Activated CD8-positive, alpha-beta memory T cell treated with anti-CD3 and anti-CD28 coated beads, Interleukin-2, amount 10 ng/mL, durations not matched to agents 7 days and 5 days (primary cell): ENCODE results near the gene WFDC6. TPM values are rescaled to one million over a fixed set of nuclear protein-coding genes. Genes with fewer than 3 reads are reported as not detected.

Experiments
- ATAC-seq: fragments of 150-1000 bp; cut with Tn5 transposase; one replicate; pipeline ENCODE4 v1.10.0; 2021; ENCODE audit warnings: moderate library complexity
- CTCF ChIA-PET: fragments of 350-600 bp; sonication (Branson Sonifier 250); formaldehyde crosslinking; loops from one replicate; lab custom pipeline; 2021; ENCODE audit warnings: antibody characterized with exemption; lab: Charles Lee
- DNase-seq: peaks from one replicate; pipeline ENCODE4 v3.0.0-alpha.2; 2020
- H3K27ac Mint-ChIP-seq: one replicate; pipeline ENCODE4 v1.8.0; 2021; ENCODE audit warnings: mild to moderate bottlenecking, mixed read lengths
- H3K27me3 Mint-ChIP-seq: one replicate; pipeline ENCODE4 v1.8.0; 2021; ENCODE audit warnings: mixed read lengths
- H3K36me3 Mint-ChIP-seq: one replicate; pipeline ENCODE4 v1.8.0; 2021; ENCODE audit warnings: mild to moderate bottlenecking, mixed read lengths
- H3K4me1 Mint-ChIP-seq: one replicate; pipeline ENCODE4 v1.8.0; 2021; ENCODE audit warnings: mixed read lengths
- H3K4me3 Mint-ChIP-seq: one replicate; pipeline ENCODE4 v1.8.0; 2021; ENCODE audit warnings: mild to moderate bottlenecking, moderate library complexity, mixed read lengths
- H3K9me3 Mint-ChIP-seq: one replicate; pipeline ENCODE4 v1.8.0; 2022; ENCODE audit warnings: low read depth, mixed read lengths
- total RNA-seq, 2 experiments: library from RNA; stranded (reverse); gene quantifications; one replicate each; pipeline ENCODE4 v1.2.3, GENCODE V29; 2021

The WFDC6 gene
- total RNA-seq, 2 experiments from 2014 or later, result not detected

DNA sequence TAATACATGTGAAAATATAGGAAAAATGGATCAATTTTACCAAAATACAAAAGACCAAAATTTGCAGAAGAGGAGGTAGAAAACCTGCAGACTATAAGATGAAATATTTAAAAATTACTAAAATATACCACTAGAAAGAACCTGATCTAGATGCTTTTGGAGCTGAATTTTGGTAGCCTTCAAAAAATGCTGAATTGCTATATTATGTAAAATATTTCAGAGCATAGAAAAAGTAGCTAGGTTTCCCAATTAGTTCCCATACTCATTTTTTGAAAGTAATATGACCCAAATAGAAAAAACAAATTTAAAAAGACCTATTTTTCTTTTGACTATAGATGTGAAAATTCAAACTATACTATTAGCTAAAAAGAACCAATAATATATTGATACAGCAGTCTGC, 11.5 kb upstream of the WFDC6 start:
- CTCF ChIA-PET, result interaction anchor here (0.9 to 1.0 kb wide), 2 partner anchors 34 to 220 kb away, joined by 3 to 4 read pairs; no protein-coding TSS in a partner anchor
- DNase-seq, result no peak
- Mint-ChIP-seq H3K27ac (no peak overlapping the region), H3K4me3 (no peak overlapping the region), H3K36me3 (no peaks in the 10 kb centered on the region), H3K9me3 (no peaks in the 10 kb centered on the region), H3K4me1 (no peaks in the 10 kb centered on the region), H3K27me3 (peaks cover 26% of the 10 kb centered on the region)
- no peak for ATAC-seq

- ATAC-seq, result no peak
- no peak for DNase-seq
- H3K36me3 Mint-ChIP-seq, result no peaks in the 10 kb centered on the region
- peaks cover 31% of the 10 kb centered on the region for H3K27me3 Mint-ChIP-seq
- CTCF ChIA-PET, result no interaction called here
- H3K9me3 Mint-ChIP-seq, result no peaks in the 10 kb centered on the region
- H3K4me3 Mint-ChIP-seq, result no peak overlapping the region
- no peaks in the 10 kb centered on the region for H3K4me1 Mint-ChIP-seq
- H3K27ac Mint-ChIP-seq, result no peak overlapping the region
Measured at GRCh38 chr20:45548410-45548809, 9.1 kb upstream of the WFDC6 start.

- no peak for ATAC-seq
- Mint-ChIP-seq H3K4me3 (no peak within 1 kb of the TSS), H3K9me3 (no peaks in the 10 kb centered on the region), H3K27ac (no peak within 1 kb of the TSS), H3K4me1 (no peaks in the 10 kb centered on the region), H3K36me3 (no peaks in the 10 kb centered on the region), H3K27me3 (peaks cover 35% of the 10 kb centered on the region)
- CTCF ChIA-PET, result no interaction called here
- DNase-seq, result no peak
Measured at GRCh38 chr20:45547206-45547770, 8.0 kb upstream of the WFDC6 start, which contains the start of gene EPPIN. Gene EPPIN, minus strand, starts transcription at chr20:45547401. Its CDS starts 44 bp downstream, at chr20:45547357.

- Mint-ChIP-seq H3K36me3 (no peaks in the 10 kb centered on the region), H3K4me1 (no peaks in the 10 kb centered on the region), H3K27ac (no peak overlapping the region), H3K27me3 (peaks cover 43% of the 10 kb centered on the region), H3K4me3 (no peak overlapping the region), H3K9me3 (no peaks in the 10 kb centered on the region)
- no peak for ATAC-seq
- DNase-seq, result no peak
- CTCF ChIA-PET, result no interaction called here
Measured at GRCh38 chr20:45545754-45546453, 6.6 kb upstream of the WFDC6 start.

DNA sequence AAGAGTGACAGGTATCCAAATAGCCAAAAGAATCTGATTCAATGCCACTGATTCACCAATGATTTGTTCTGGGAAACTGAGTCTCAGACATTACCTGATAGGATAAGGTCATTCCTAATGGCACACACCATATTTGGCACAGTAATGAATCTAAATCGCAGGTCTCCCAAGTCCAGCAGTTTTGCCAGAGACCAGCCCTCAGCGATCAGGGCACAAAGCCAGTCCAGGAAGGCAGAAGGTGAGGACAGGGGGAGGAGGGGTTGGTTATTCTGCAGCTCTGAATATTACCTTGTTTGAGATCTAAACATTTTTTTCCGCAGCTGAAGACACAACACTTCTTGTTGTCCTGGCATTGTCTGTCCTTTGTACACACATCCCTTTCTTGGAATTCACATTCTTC, 6.1 kb upstream of the WFDC6 start:
- no peaks in the 10 kb centered on the region for H3K9me3 Mint-ChIP-seq

GRCh38 chr20:45538209-45538799, 978 bp downstream of the WFDC6 start:
- no peak for ATAC-seq
- Mint-ChIP-seq H3K27me3 (peaks cover 36% of the 10 kb centered on the region), H3K36me3 (no peaks in the 10 kb centered on the region), H3K4me1 (no peaks in the 10 kb centered on the region), H3K4me3 (no peak overlapping the region), H3K9me3 (no peaks in the 10 kb centered on the region), H3K27ac (no peak overlapping the region)
- CTCF ChIA-PET, result no interaction called here
- DNase-seq, result no peak

More for the DNA sequence above, 6.1 kb upstream of the WFDC6 start:
- peaks cover 42% of the 10 kb centered on the region for H3K27me3 Mint-ChIP-seq
- ATAC-seq (no peak), DNase-seq (no peak)
- H3K27ac Mint-ChIP-seq, result no peak overlapping the region
- H3K4me3 Mint-ChIP-seq, result no peak overlapping the region
- no peaks in the 10 kb centered on the region for H3K36me3 Mint-ChIP-seq
- CTCF ChIA-PET, result no interaction called here
- H3K4me1 Mint-ChIP-seq, result no peaks in the 10 kb centered on the region

GRCh38 chr20:45527294-45527693, 12.0 kb downstream of the WFDC6 start:
- no peak overlapping the region for H3K4me3 Mint-ChIP-seq
- ATAC-seq (no peak), DNase-seq (no peak)
- peaks cover 47% of the 10 kb centered on the region for H3K27me3 Mint-ChIP-seq
- H3K36me3 Mint-ChIP-seq, result no peaks in the 10 kb centered on the region
- no peak overlapping the region for H3K27ac Mint-ChIP-seq
- H3K9me3 Mint-ChIP-seq, result no peaks in the 10 kb centered on the region
- no peaks in the 10 kb centered on the region for H3K4me1 Mint-ChIP-seq
- CTCF ChIA-PET, result no interaction called here

- H3K4me1 Mint-ChIP-seq, result no peaks in the 10 kb centered on the region
- ATAC-seq, result no peak
- peaks cover 45% of the 10 kb centered on the region for H3K27me3 Mint-ChIP-seq
Measured at GRCh38 chr20:45523821-45524220, 15.5 kb downstream of the WFDC6 start.

DNA sequence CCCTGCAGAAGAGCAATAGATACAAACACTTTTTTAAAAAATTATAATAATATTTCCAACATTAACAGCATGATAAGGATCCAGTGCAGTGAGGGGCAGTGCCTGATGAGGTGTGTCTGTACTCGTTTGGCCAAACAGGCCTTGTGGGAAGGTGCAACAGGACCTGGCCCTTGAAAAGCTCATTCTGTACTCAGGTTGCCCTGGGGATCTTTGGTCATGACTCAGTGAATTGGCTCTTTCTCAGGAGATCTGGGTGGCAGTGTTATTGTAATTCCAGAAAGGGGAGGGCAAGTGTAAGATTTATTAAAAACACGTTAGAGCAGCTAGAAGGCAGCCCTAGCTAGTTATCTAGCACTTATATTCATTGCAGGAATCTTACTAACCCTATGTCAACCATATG, 21.0 kb downstream of the WFDC6 start:
- ATAC-seq, result no peak
- Mint-ChIP-seq H3K4me3 (no peak overlapping the region), H3K4me1 (no peaks in the 10 kb centered on the region), H3K27ac (no peak overlapping the region), H3K36me3 (no peaks in the 10 kb centered on the region), H3K9me3 (no peaks in the 10 kb centered on the region), H3K27me3 (peaks cover 29% of the 10 kb centered on the region)
- CTCF ChIA-PET, result no interaction called here
- DNase-seq, result no peak

More at GRCh38 chr20:45523821-45524220, 15.5 kb downstream of the WFDC6 start:
- no peaks in the 10 kb centered on the region for H3K9me3 Mint-ChIP-seq
- CTCF ChIA-PET, result no interaction called here
- no peaks in the 10 kb centered on the region for H3K36me3 Mint-ChIP-seq
- no peak overlapping the region for H3K4me3 Mint-ChIP-seq
- no peak for DNase-seq
- no peak overlapping the region for H3K27ac Mint-ChIP-seq

GRCh38 chr20:45515147-45515913, 24.0 kb downstream of the WFDC6 start, which contains the start of gene SPINT3:
Gene SPINT3, minus strand, starts transcription at chr20:45515622. Its CDS starts 14 bp downstream, at chr20:45515608.
- Mint-ChIP-seq H3K27me3 (peaks cover 26% of the 10 kb centered on the region), H3K4me1 (no peaks in the 10 kb centered on the region), H3K9me3 (no peaks in the 10 kb centered on the region), H3K4me3 (no peak within 1 kb of the TSS), H3K27ac (no peak within 1 kb of the TSS), H3K36me3 (no peaks in the 10 kb centered on the region)
- CTCF ChIA-PET, result interaction anchor here (0.8 kb wide), 1 partner anchor 221 kb away, joined by 3 read pairs; no protein-coding TSS in a partner anchor
- ATAC-seq (no peak), DNase-seq (no peak)

GRCh38 chr20:45510242-45510862, 28.9 kb downstream of the WFDC6 start:
- Mint-ChIP-seq H3K27me3 (peaks cover 41% of the 10 kb centered on the region), H3K36me3 (no peaks in the 10 kb centered on the region), H3K9me3 (no peaks in the 10 kb centered on the region), H3K4me3 (no peak overlapping the region), H3K4me1 (peaks cover 7% of the 10 kb centered on the region), H3K27ac (no peak overlapping the region)
- ATAC-seq (no peak), DNase-seq (no peak)
- CTCF ChIA-PET, result no interaction called here

DNA sequence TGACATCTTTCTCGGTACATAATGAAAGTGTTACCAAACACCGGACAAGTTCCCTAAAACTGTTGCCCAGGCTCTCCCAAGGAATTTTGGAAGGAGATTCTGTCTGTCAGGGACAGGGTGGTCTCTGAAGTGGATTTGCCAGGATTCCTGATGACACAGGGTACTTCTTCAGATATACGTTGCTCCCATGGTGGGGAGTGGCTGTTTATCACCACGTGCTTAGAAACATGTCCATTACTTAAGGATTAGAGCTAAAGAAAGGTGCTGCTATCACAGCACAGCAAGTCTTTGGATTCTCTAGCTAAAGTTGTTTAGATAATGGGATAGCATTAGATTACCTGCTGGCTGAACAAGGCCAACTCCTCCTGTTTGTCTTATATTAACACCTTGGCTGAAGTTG, 30.2 kb downstream of the WFDC6 start:
- no peak for DNase-seq

More for the DNA sequence above, 30.2 kb downstream of the WFDC6 start:
- Mint-ChIP-seq H3K4me3 (no peak overlapping the region), H3K36me3 (no peaks in the 10 kb centered on the region), H3K27ac (no peak overlapping the region), H3K27me3 (peaks cover 42% of the 10 kb centered on the region), H3K4me1 (peaks cover 7% of the 10 kb centered on the region), H3K9me3 (no peaks in the 10 kb centered on the region)
- ATAC-seq, result no peak
- CTCF ChIA-PET, result interaction anchor here (0.6 kb wide), 1 partner anchor 109 kb away, joined by 4 read pairs; no protein-coding TSS in a partner anchor
